ENCODE measurements around the gene PHF21A. TPM values are rescaled to one million over a fixed set of nuclear protein-coding genes. Genes with fewer than 3 reads are reported as not detected.

Gene PHF21A
- total RNA-seq, 2 donors from 2014 or later = 27.6 to 35.5 TPM

DNA sequence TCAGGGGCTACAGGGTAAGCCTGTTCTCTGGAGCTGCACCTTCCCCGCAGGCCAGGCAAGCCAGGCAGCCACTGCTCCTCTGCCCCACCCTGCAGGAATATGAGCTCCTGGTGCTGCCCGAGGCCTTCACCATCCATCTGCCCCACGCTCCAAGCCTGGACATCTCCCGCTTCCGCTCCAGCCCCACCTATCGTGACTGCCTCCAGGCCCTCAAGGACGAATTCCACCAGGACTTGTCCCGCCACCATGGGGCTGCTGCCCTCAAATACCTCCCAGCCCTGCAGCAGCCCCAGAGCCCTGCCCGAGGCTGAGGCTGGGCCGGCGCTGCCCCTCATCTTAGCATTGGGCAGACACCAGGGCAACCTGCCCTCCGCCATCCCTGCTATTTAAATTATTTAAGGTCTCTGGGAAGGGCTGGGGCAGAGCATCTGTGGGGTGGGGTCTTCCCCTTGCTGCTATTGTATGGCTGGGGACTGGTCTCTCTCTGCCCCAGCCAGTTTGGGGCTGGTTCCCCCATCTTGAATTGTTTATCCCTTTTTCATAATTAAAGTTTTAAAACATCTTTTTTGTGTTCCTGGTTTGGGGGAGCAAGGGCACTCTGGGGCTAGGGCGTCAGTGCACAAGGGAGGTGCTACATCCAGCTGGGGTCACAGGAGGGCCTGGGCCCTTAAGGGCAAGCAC is 192.6 kb downstream of the PHF21A start:
- no peak overlapping the region for H3K27ac ChIP-seq
- H3K4me1 ChIP-seq = peaks cover 0 to 14% of the 10 kb centered on the region in 2 donors
- no peak overlapping the region for H3K4me3 ChIP-seq
- no peak for DNase-seq (ENCODE audit: low spot score)
- TF ChIP-seq, protein P1, sequence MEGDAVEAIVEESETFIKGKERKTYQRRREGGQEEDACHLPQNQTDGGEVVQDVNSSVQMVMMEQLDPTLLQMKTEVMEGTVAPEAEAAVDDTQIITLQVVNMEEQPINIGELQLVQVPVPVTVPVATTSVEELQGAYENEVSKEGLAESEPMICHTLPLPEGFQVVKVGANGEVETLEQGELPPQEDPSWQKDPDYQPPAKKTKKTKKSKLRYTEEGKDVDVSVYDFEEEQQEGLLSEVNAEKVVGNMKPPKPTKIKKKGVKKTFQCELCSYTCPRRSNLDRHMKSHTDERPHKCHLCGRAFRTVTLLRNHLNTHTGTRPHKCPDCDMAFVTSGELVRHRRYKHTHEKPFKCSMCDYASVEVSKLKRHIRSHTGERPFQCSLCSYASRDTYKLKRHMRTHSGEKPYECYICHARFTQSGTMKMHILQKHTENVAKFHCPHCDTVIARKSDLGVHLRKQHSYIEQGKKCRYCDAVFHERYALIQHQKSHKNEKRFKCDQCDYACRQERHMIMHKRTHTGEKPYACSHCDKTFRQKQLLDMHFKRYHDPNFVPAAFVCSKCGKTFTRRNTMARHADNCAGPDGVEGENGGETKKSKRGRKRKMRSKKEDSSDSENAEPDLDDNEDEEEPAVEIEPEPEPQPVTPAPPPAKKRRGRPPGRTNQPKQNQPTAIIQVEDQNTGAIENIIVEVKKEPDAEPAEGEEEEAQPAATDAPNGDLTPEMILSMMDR (IDR thresholded peaks at IDR 0.05) = no peak
- H3K9me3 ChIP-seq = no peaks in the 10 kb centered on the region
- peaks cover 17% of the 10 kb centered on the region for H3K36me3 ChIP-seq
- H3K27me3 ChIP-seq = no peaks in the 10 kb centered on the region

DNA sequence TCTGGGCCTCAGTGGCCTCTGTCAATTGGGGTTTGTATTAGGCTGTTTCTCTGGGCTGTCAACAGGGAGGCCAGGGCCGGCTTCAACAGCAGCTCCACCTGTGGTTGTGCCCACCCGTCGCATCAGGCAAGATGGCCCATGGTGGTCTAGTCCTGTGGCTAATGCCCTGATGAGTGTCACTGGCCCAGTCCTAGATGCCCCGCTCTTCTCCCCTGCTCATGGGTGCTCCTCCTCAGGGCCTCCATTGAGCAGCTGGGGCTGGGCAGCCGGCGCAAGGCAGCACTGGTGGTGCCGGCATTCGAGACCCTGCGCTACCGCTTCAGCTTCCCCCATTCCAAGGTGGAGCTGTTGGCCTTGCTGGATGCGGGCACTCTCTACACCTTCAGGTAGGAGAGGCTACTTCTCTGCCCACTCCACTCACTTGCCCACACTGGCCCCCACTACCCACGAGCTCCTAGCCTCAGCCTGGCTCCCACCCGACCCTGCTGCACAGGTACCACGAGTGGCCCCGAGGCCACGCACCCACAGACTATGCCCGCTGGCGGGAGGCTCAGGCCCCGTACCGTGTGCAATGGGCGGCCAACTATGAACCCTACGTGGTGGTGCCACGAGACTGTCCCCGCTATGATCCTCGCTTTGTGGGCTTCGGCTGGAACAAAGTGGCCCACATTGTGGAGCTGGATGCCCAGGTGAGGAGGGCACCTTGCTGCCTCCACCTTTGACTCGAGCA is 193.4 kb downstream of the PHF21A start:
- Histone ChIP-seq H3K4me3 (no peak overlapping the region), H3K9me3 (no peaks in the 10 kb centered on the region), H3K36me3 (peaks cover 9% of the 10 kb centered on the region), H3K4me1 (peaks cover 0 to 20% of the 10 kb centered on the region in 2 donors), H3K27me3 (peaks cover 0 to 6% of the 10 kb centered on the region in 2 donors), H3K27ac (no peak overlapping the region)
- DNase-seq (ENCODE audit: low spot score) = no peak
- TF ChIP-seq, protein P1 (IDR thresholded peaks at IDR 0.05) = no peak

DNA sequence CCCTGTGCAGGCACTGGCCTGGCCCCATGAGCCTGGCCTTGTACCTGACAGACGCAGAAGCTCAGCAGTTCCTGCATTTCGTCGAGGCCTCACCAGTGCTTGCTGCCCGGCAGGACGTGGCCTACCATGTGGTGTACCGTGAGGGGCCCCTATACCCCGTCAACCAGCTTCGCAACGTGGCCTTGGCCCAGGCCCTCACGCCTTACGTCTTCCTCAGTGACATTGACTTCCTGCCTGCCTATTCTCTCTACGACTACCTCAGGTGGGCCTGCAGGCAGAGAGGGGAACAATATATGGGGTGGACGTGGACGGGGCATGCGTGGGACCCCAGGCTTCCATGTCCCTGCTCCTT is 193.9 kb downstream of the PHF21A start:
- H3K4me3 ChIP-seq = no peak overlapping the region
- DNase-seq (ENCODE audit: low spot score) = no peak
- H3K4me1 ChIP-seq = peaks cover 0 to 26% of the 10 kb centered on the region in 2 donors
- TF ChIP-seq, protein P1 (IDR thresholded peaks at IDR 0.05) = no peak
- no peak overlapping the region for H3K27ac ChIP-seq
- H3K9me3 ChIP-seq = no peaks in the 10 kb centered on the region
- H3K36me3 ChIP-seq = peaks cover 8% of the 10 kb centered on the region
- H3K27me3 ChIP-seq = peaks cover 1 to 11% of the 10 kb centered on the region in 2 donors

DNA sequence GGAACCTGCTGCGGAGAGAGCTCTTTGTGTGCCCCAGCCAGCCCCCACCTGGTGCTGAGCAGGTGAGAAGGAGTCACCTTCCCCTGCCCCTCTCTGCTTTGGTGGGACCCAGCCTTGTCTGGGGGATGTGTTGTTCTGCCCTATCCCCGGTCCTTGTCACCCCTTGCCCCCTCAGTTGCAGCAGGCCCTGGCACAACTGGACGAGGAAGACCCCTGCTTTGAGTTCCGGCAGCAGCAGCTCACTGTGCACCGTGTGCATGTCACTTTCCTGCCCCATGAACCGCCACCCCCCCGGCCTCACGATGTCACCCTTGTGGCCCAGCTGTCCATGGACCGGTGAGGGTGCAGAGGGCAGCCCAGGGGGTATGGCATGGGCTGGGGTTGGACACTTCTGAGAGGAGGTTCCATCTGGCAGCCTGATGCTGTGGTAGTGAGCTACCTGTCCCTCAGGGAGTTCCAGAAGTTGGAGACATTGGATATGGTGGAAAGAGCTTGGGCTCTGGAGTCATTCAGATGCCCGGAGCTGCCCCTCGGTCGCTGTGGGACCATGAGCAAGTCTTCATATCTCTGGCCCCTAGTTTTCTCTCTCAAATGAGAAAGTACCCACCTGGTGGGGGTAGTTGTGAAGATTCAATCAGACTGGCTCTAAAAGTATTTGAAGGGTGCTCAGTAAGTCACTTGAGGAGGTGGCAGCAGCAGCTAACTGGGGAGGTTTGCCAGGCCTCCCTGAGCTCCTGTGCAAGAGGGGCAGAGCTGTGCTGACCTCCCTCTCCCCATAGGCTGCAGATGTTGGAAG is 194.5 kb downstream of the PHF21A start:
- no peak for DNase-seq (ENCODE audit: low spot score)
- H3K27me3 ChIP-seq = peaks cover 5 to 13% of the 10 kb centered on the region in 2 donors
- H3K4me3 ChIP-seq = no peak overlapping the region
- TF ChIP-seq, protein P1 (IDR thresholded peaks at IDR 0.05) = no peak
- no peak overlapping the region for H3K27ac ChIP-seq
- peaks cover 2% of the 10 kb centered on the region for H3K36me3 ChIP-seq
- peaks cover 0 to 31% of the 10 kb centered on the region in 2 donors for H3K4me1 ChIP-seq
- no peaks in the 10 kb centered on the region for H3K9me3 ChIP-seq

DNA sequence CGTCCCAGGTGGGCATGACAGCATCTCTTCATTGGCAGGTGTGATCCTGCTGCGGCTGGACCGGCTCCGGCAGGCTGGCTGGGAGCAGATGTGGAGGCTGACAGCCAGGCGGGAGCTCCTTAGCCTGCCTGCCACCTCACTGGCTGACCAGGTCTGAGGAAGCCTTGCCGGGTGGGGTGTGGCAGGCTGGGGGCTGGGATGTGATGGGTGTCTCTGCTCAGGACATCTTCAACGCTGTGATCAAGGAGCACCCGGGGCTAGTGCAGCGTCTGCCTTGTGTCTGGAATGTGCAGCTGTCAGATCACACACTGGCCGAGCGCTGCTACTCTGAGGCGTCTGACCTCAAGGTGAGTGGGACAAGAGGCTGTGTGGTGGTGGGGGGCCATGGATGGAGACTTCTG is 195.3 kb downstream of the PHF21A start:
- no peak overlapping the region for H3K27ac ChIP-seq
- no peaks in the 10 kb centered on the region for H3K36me3 ChIP-seq
- H3K4me3 ChIP-seq = no peak overlapping the region
- no peak for DNase-seq (ENCODE audit: low spot score)
- no peaks in the 10 kb centered on the region for H3K9me3 ChIP-seq
- H3K4me1 ChIP-seq = peaks cover 0 to 27% of the 10 kb centered on the region in 2 donors
- TF ChIP-seq, protein P1 (IDR thresholded peaks at IDR 0.05) = no peak
- H3K27me3 ChIP-seq = peaks cover 5 to 13% of the 10 kb centered on the region in 2 donors

Measured in right atrium auricular region (tissue), 2 donors.